WTC11 (cell line): Measurements from ENCODE around the gene TMEM217. TPM values are rescaled to one million over a fixed set of nuclear protein-coding genes. Genes with fewer than 3 reads are reported as not detected.

Experiments used
- ATAC-seq: fragments of 200-7000 bp; cut with Tn5 transposase; 2 replicates; pipeline ENCODE4 v1.10.0; 2021; ENCODE audit warnings: mild to moderate bottlenecking, moderate library complexity
- CTCF ChIA-PET: fragments of 300-600 bp; sonication (Branson Sonifier 250); formaldehyde crosslinking; loops from one replicate; lab custom pipeline; 2021; ENCODE audit warnings: antibody characterized with exemption; lab: Charles Lee
- POLR2A ChIA-PET: fragments of 350-600 bp; sonication (Branson Sonifier 250); formaldehyde crosslinking; loops from one replicate; lab custom pipeline; 2021; ENCODE audit warnings: antibody characterized with exemption; lab: Charles Lee
- DNase-seq: peaks from one replicate; pipeline ENCODE4 v3.0.0; 2021; ENCODE audit warnings: low spot score
- H3K27ac Mint-ChIP-seq: 2 replicates; pipeline ENCODE4 v1.8.0; 2021; ENCODE audit warnings: mixed read lengths
- H3K27me3 Mint-ChIP-seq: 2 replicates; pipeline ENCODE4 v1.8.0; 2021; ENCODE audit warnings: low read depth, mild to moderate bottlenecking, moderate library complexity, mixed read lengths
- H3K36me3 Mint-ChIP-seq: 2 replicates; pipeline ENCODE4 v1.8.0; 2021; ENCODE audit warnings: mixed read lengths
- H3K4me1 Mint-ChIP-seq: 2 replicates; pipeline ENCODE4 v1.8.0; 2022; ENCODE audit warnings: mixed read lengths
- H3K4me3 Mint-ChIP-seq: 2 replicates; pipeline ENCODE4 v1.8.0; 2021; ENCODE audit warnings: mild to moderate bottlenecking, moderate library complexity, mixed read lengths
- H3K9me3 Mint-ChIP-seq: 2 replicates; pipeline ENCODE4 v1.8.0; 2021; ENCODE audit warnings: mixed read lengths
- ATF1 ChIP-seq: sonication (generic); formaldehyde crosslinking; IDR thresholded peaks from 2 replicates; pipeline ENCODE4 v1.8.1; 2023; ENCODE audit warnings: mild to moderate bottlenecking, moderate library complexity, missing genetic modification reagents
- CBFB ChIP-seq: sonication (generic); formaldehyde crosslinking; IDR thresholded peaks from 2 replicates; pipeline ENCODE4 v1.8.1; 2022; ENCODE audit warnings: mild to moderate bottlenecking, low read depth, missing genetic modification reagents
- ETV6 ChIP-seq: sonication (generic); formaldehyde crosslinking; IDR thresholded peaks from 2 replicates; pipeline ENCODE4 v1.8.1; 2022; ENCODE audit warnings: mild to moderate bottlenecking, missing genetic modification reagents
- HMGA2 ChIP-seq: fragments of 250-450 bp; sonication (Bioruptor Pico); IDR thresholded peaks from 2 replicates; pipeline ENCODE4 v1.4.0; 2021; ENCODE audit warnings: mild to moderate bottlenecking, moderate library complexity
- JUN ChIP-seq: sonication (generic); formaldehyde crosslinking; IDR thresholded peaks from 2 replicates; pipeline ENCODE4 v1.8.0; 2023; ENCODE audit warnings: mild to moderate bottlenecking, missing genetic modification reagents
- NR3C1 ChIP-seq: sonication (generic); formaldehyde crosslinking; conservative IDR thresholded peaks from 2 replicates; pipeline ENCODE4 v1.8.1; 2023; ENCODE audit warnings: low read depth, mild to moderate bottlenecking, missing genetic modification reagents
- SOX15 ChIP-seq: fragments of 250-450 bp; sonication (Bioruptor Pico); IDR thresholded peaks from 2 replicates; pipeline ENCODE4 v1.9.0; 2021; ENCODE audit warnings: mild to moderate bottlenecking
- ZNF138 ChIP-seq: sonication (generic); formaldehyde crosslinking; conservative IDR thresholded peaks from 2 replicates; pipeline ENCODE4 v1.8.1; 2022; ENCODE audit warnings: mild to moderate bottlenecking, moderate library complexity, missing genetic modification reagents
- ZNF416 ChIP-seq: fragments of 250-450 bp; sonication (Bioruptor Pico); IDR thresholded peaks from 2 replicates; pipeline ENCODE4 v1.9.0; 2021; ENCODE audit warnings: mild to moderate bottlenecking, inconsistent platforms
- total RNA-seq: library from RNA; stranded (reverse); gene quantifications from 3 replicates; pipeline ENCODE4 v1.2.3, GENCODE V29; 2021
- TF ChIP-seq, protein P1 (sequence below): sonication (generic); formaldehyde crosslinking; IDR thresholded peaks from 2 replicates; pipeline ENCODE4 v1.8.1; 2022; ENCODE audit warnings: missing genetic modification reagents, borderline replicate concordance
- TF ChIP-seq, protein P2 (sequence below): sonication (generic); formaldehyde crosslinking; IDR thresholded peaks from 2 replicates; pipeline ENCODE4 v1.8.0; 2022; ENCODE audit warnings: mild to moderate bottlenecking, missing genetic modification reagents
- TF ChIP-seq, protein P3 (sequence below): fragments of 250-450 bp; sonication (Bioruptor Pico); IDR thresholded peaks from 2 replicates; pipeline ENCODE4 v1.9.0; 2021; ENCODE audit warnings: mild to moderate bottlenecking
- TF ChIP-seq, protein P4 (sequence below): sonication (generic); formaldehyde crosslinking; IDR thresholded peaks from 2 replicates; pipeline ENCODE4 v1.8.1; 2022; ENCODE audit warnings: low read depth, missing genetic modification reagents, borderline replicate concordance
- TF ChIP-seq, protein P5 (sequence below): fragments of 250-450 bp; sonication (Bioruptor Pico); conservative IDR thresholded peaks from 2 replicates; pipeline ENCODE4 v1.9.0; 2021; ENCODE audit warnings: mild to moderate bottlenecking
- TF ChIP-seq, protein P6 (sequence below): sonication (generic); formaldehyde crosslinking; IDR thresholded peaks from 2 replicates; pipeline ENCODE4 v1.8.1; 2023; ENCODE audit warnings: mild to moderate bottlenecking, missing genetic modification reagents, moderate library complexity

TMEM217 gene
- total RNA-seq, 1 experiment from 2014 or later: 0.61 TPM

DNA sequence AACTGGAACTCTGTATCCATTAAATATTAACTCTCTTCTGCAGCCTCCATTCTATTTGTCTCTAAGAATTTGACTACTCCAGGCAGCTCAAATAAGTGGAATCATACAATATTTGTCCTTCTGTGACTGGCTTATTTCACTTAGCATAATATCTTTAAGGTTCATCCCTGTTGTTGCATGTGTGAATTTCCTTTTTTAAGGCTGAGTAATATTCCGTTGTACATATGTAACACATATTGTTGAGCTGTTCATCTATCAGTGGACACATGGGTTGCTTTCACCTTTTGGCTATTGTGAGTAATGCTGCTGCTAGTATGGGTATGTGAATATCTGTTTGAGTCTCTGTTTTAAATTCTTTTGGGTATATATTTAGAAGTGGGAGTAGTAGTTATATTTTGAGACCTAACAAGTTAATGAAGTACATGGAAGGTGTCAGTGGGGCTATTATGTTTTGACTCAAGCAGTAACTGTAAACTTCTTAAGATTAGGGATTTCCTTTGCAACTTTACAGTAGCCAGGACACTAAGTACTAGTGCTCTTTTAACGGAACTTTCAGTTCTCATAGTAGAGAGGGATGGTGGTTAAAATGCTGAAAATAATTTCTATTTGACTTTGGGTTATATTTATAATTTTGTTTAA is 29.7 kb upstream of the TMEM217 start (continued):
- TF ChIP-seq, protein P1, sequence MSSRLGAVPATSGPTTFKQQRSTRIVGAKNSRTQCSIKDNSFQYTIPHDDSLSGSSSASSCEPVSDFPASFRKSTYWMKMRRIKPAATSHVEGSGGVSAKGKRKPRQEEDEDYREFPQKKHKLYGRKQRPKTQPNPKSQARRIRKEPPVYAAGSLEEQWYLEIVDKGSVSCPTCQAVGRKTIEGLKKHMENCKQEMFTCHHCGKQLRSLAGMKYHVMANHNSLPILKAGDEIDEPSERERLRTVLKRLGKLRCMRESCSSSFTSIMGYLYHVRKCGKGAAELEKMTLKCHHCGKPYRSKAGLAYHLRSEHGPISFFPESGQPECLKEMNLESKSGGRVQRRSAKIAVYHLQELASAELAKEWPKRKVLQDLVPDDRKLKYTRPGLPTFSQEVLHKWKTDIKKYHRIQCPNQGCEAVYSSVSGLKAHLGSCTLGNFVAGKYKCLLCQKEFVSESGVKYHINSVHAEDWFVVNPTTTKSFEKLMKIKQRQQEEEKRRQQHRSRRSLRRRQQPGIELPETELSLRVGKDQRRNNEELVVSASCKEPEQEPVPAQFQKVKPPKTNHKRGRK (CRISPR knock-in tag): no peak
- TF ChIP-seq HMGA2: no peak
- no peak for TF ChIP-seq ZNF138 (CRISPR knock-in tag)
- no peak for TF ChIP-seq ATF1 (CRISPR knock-in tag)

DNA sequence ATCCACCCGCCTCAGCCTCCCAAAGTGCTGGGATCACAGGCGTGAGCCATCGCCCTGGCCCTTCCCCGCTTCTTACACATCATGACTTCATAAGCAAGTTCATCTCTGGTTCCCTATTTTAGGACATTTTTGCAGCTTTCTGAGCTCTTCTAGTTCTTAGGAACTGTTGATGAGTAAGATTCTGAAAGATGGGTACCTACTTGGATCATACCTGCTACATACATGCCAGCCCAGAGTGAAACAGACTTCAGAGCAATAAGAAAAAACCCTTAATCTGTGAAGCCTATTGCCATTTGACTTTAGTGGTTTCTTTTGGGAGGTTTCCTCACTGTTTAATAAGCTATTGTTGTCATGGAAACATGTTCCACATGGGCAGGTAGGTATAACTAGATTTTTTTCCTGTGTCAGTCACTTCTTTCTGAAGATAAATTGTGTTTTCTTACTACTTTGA is 27.9 kb upstream of the TMEM217 start:
- Mint-ChIP-seq H3K36me3 (peaks cover 42% of the 10 kb centered on the region), H3K9me3 (no peaks in the 10 kb centered on the region), H3K4me3 (no peak overlapping the region), H3K4me1 (no peaks in the 10 kb centered on the region), H3K27me3 (no peaks in the 10 kb centered on the region), H3K27ac (no peak overlapping the region)
- POLR2A ChIA-PET: no interaction called here
- CTCF ChIA-PET: no interaction called here
- DNase-seq (no peak), ATAC-seq (no peak)
- no peak for TF ChIP-seq SOX15 (CRISPR knock-in tag)

DNA sequence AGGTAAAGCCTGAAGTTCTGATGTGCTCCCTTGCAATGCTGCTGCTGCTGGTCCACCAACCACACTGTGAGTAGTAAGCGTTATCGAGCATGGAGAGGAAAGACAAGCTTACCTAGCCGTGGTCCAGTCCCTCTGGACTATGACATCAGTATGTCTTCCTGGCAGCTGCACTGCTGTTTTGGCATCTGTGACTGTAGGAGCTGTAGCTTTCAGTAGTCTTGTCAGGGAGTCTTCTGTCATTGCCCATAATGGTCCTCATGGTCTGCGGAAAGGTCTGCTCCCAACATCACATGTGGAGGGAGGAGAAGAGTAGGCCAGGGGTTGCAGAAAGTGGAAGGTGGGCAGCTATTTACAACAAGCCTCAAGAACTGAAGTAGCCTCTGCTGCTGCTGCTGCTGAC is 26.8 kb upstream of the TMEM217 start:
- no peak for DNase-seq
- ATAC-seq: no peak
- TF ChIP-seq, protein P2, sequence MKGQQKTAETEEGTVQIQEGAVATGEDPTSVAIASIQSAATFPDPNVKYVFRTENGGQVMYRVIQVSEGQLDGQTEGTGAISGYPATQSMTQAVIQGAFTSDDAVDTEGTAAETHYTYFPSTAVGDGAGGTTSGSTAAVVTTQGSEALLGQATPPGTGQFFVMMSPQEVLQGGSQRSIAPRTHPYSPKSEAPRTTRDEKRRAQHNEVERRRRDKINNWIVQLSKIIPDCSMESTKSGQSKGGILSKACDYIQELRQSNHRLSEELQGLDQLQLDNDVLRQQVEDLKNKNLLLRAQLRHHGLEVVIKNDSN (CRISPR knock-in tag): no peak
- TF ChIP-seq ETV6 (CRISPR knock-in tag) (no peak), ATF1 (CRISPR knock-in tag) (no peak), CBFB (CRISPR knock-in tag) (no peak), NR3C1 (CRISPR knock-in tag) (no peak), ZNF416 (CRISPR knock-in tag) (no peak), JUN (CRISPR knock-in tag) (no peak)
- TF ChIP-seq, protein P3, sequence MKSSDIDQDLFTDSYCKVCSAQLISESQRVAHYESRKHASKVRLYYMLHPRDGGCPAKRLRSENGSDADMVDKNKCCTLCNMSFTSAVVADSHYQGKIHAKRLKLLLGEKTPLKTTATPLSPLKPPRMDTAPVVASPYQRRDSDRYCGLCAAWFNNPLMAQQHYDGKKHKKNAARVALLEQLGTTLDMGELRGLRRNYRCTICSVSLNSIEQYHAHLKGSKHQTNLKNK (CRISPR knock-in tag): no peak
- TF ChIP-seq, protein P4, sequence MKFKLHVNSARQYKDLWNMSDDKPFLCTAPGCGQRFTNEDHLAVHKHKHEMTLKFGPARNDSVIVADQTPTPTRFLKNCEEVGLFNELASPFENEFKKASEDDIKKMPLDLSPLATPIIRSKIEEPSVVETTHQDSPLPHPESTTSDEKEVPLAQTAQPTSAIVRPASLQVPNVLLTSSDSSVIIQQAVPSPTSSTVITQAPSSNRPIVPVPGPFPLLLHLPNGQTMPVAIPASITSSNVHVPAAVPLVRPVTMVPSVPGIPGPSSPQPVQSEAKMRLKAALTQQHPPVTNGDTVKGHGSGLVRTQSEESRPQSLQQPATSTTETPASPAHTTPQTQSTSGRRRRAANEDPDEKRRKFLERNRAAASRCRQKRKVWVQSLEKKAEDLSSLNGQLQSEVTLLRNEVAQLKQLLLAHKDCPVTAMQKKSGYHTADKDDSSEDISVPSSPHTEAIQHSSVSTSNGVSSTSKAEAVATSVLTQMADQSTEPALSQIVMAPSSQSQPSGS (CRISPR knock-in tag): no peak
- TF ChIP-seq, protein P5, sequence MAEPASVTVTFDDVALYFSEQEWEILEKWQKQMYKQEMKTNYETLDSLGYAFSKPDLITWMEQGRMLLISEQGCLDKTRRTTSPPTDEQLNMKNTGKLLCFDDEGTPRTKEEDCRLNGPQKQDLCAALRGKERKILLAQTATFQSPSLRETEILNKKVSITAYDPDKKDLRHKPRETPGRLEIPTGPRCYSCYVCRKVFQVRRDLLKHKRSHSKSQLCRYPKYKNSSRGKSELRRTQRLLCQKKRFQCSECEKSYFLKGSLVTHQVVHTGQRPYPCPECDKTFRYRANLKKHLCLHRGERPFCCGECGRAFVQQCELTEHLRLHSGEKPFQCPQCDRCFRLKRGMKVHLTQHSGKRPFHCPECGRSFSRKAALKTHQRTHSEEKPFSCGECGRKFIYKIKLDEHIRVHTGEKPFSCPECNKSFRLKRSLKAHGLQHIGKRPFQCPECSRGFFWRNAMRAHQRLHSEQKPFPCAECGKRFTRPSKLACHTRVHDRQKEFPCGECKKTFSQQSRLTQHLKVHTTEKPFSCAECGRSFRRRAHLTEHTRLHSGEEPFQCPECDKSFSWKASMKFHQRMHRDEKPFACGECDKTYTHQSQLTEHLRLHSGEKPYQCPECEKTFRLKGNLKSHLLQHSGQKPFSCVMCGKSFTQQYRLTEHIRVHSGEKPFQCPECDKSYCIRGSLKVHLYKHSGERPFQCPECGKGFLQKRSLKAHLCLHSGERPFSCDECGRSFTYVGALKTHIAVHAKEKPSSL (CRISPR knock-in tag): no peak
- TF ChIP-seq, protein P6, sequence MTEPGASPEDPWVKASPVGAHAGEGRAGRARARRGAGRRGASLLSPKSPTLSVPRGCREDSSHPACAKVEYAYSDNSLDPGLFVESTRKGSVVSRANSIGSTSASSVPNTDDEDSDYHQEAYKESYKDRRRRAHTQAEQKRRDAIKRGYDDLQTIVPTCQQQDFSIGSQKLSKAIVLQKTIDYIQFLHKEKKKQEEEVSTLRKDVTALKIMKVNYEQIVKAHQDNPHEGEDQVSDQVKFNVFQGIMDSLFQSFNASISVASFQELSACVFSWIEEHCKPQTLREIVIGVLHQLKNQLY: no peak
- ChIA-PET CTCF (no interaction called here), POLR2A (no interaction called here)
- Mint-ChIP-seq H3K27ac (no peak overlapping the region), H3K27me3 (no peaks in the 10 kb centered on the region), H3K36me3 (peaks cover 47% of the 10 kb centered on the region), H3K4me3 (no peak overlapping the region), H3K9me3 (no peaks in the 10 kb centered on the region), H3K4me1 (0 out of 2 replicates have a peak, but pooled peaks cover 4% of the 10 kb centered on the region)
